ENCODE data around the gene HIP1. TPM values are rescaled to one million over a fixed set of nuclear protein-coding genes. Genes with fewer than 3 reads are reported as not detected.

HIP1 gene
- total and polyA plus RNA-seq, 9 of the 15 experiments (the other 6 are each of a cell fraction or from before 2014, with no cell fraction given) = 2.4 to 13.7 (median 9.5) TPM

GRCh38 chr7:75734586-75735458, 3.9 kb downstream of the HIP1 start (continued):
- TF ChIP-seq MCM5 (IDR thresholded peaks at IDR 0.05; ENCODE audit: low read depth) (no peak), NBN (IDR thresholded peaks at IDR 0.05; ENCODE audit: low read depth) (0 out of 2 replicates have a peak, but pooled peaks have one; percentile 58), SIRT6 (IDR thresholded peaks at IDR 0.05; ENCODE audit: low read depth, low read length) (no peak), CHD1 (IDR thresholded peaks at IDR 0.05; ENCODE audit: low read length) (no peak), ARID3A (IDR thresholded peaks at IDR 0.05; ENCODE audit: borderline replicate concordance, low read depth, low read length) (peak; percentile 77; the same call in 1 of the 2 replicates), MNT (conservative IDR thresholded peaks at IDR 0.05) (peak; percentile 91 to 95), RBM22 (IDR thresholded peaks at IDR 0.05; ENCODE audit: low read depth, low read length, poor library complexity, severe bottlenecking) (no peak), SRSF1 (IDR thresholded peaks at IDR 0.05; ENCODE audit: low read depth, low read length) (no peak), ZBTB17 (CRISPR knock-in tag; IDR thresholded peaks at IDR 0.05) (no peak), ZBTB33 (CRISPR knock-in tag; IDR thresholded peaks at IDR 0.05) (no peak), PPARD (CRISPR knock-in tag; IDR thresholded peaks at IDR 0.05) (no peak), ETS2 (tag; IDR thresholded peaks at IDR 0.05; ENCODE audit: borderline replicate concordance, poor library complexity, severe bottlenecking) (no peak), ELF1 (tag; IDR thresholded peaks at IDR 0.05) (no peak), KLF13 (tag; IDR thresholded peaks at IDR 0.05; ENCODE audit: borderline replicate concordance, low read depth) (no peak), CEBPB (tag; IDR thresholded peaks at IDR 0.05) (no peak)
- TF ChIP-seq, protein P1, sequence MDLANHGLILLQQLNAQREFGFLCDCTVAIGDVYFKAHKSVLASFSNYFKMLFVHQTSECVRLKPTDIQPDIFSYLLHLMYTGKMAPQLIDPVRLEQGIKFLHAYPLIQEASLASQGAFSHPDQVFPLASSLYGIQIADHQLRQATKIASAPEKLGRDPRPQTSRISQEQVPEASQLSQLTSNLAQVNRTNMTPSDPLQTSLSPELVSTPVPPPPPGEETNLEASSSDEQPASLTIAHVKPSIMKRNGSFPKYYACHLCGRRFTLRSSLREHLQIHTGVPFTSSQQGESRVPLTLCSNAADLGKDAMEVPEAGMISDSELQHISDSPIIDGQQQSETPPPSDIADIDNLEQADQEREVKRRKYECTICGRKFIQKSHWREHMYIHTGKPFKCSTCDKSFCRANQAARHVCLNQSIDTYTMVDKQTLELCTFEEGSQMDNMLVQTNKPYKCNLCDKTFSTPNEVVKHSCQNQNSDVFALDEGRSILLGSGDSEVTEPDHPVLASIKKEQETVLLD (IDR thresholded peaks at IDR 0.05) = peak; percentile 32; the same call in 1 of the 2 replicates
- TF ChIP-seq, protein P2, sequence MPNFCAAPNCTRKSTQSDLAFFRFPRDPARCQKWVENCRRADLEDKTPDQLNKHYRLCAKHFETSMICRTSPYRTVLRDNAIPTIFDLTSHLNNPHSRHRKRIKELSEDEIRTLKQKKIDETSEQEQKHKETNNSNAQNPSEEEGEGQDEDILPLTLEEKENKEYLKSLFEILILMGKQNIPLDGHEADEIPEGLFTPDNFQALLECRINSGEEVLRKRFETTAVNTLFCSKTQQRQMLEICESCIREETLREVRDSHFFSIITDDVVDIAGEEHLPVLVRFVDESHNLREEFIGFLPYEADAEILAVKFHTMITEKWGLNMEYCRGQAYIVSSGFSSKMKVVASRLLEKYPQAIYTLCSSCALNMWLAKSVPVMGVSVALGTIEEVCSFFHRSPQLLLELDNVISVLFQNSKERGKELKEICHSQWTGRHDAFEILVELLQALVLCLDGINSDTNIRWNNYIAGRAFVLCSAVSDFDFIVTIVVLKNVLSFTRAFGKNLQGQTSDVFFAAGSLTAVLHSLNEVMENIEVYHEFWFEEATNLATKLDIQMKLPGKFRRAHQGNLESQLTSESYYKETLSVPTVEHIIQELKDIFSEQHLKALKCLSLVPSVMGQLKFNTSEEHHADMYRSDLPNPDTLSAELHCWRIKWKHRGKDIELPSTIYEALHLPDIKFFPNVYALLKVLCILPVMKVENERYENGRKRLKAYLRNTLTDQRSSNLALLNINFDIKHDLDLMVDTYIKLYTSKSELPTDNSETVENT (CRISPR knock-in tag; IDR thresholded peaks at IDR 0.05) = no peak
